Heart right ventricle (tissue), 16 donors: ENCODE data around the gene TBC1D12. TPM values are rescaled to one million over a fixed set of nuclear protein-coding genes. Genes with fewer than 3 reads are reported as not detected.

Experiments used
- ATAC-seq, 8 donors: fragments of 200-7000 bp; cut with Tn5 transposase; one replicate each; pipeline ENCODE4 v1.9.1; 2020; ENCODE audit warnings: mild to moderate bottlenecking in 8 of 8, moderate library complexity in 8 of 8, moderate number of reproducible peaks in 1 of 8
- DNase-seq, 2 donors: peaks; one replicate each; pipeline ENCODE4 v3.0.0-alpha.2; 2020
- H3K27ac ChIP-seq, 10 donors: fragments of 200-600 bp; sonication (generic) in 2 of 10; one replicate each; pipeline versions ENCODE4 v1.5.0 to v1.8.0; 2020 to 2022; ENCODE audit warnings: mild to moderate bottlenecking in 3 of 10
- H3K27me3 ChIP-seq, 7 donors: fragments of 200-600 bp; one replicate each; pipeline ENCODE4 v1.8.0; 2021 to 2022; ENCODE audit warnings: mild to moderate bottlenecking in 2 of 7
- H3K36me3 ChIP-seq, 9 donors: fragments of 200-600 bp; sonication (generic) in 1 of 9; one replicate each; pipeline versions ENCODE4 v1.5.0 to v1.8.0; 2020 to 2022; ENCODE audit warnings: mild to moderate bottlenecking in 2 of 9
- H3K4me1 ChIP-seq, 9 donors: fragments of 200-600 bp; sonication (generic) in 1 of 9; one replicate each; pipeline versions ENCODE4 v1.5.0 to v1.8.0; 2020 to 2022; ENCODE audit warnings: mild to moderate bottlenecking in 4 of 9
- H3K4me3 ChIP-seq, 10 donors: fragments of 200-600 bp; sonication (generic) in 2 of 10; one replicate each; pipeline versions ENCODE4 v1.5.0 to v1.8.0; 2020 to 2022; ENCODE audit warnings: mild to moderate bottlenecking in 7 of 10, moderate library complexity in 2 of 10
- H3K9me3 ChIP-seq, 11 donors: fragments of 200-600 bp in 10 of 11; sonication (generic) in 2 of 11; one replicate each; pipeline versions ENCODE4 v1.5.0 to v1.8.0; 2013 to 2022; ENCODE audit warnings: mild to moderate bottlenecking in 2 of 11, control low read depth in 1 of 11, moderate library complexity in 1 of 11
- WGBS, 2 donors: extraction: QIAGEN DNeasy Blood & Tissue Kit; methylation state at CpG; one replicate each; pipeline ENCODE4 v1.1.7; 2013; ENCODE audit warnings: inconsistent platforms in 1 of 2; 5-methylcytosine and 5-hydroxymethylcytosine counted together
- intact Hi-C, 10 donors: fragments of 100-400 bp; cut with DNase I; formaldehyde crosslinking; loops; one replicate each; pipeline versions ENCODE4 v1.11.1 to v1.14.2; 2022
- polyA plus RNA-seq, 2 donors: library from polyadenylated mRNA; stranded (reverse); fragments of 200-250 nt; gene quantifications; one replicate each; pipeline ENCODE4 v1.2.3, GENCODE V29; 2013
- total RNA-seq, 10 donors: library from RNA; stranded (reverse); fragmentation: NEBNext Ultra II Directional in 3 of 10; extraction: Animal tissue kit (Norgen Biotek cat#: 25700) in 3 of 10; gene quantifications; one replicate each; pipeline versions ENCODE4 v1.2.1 to v1.2.4, GENCODE V29; 2021 to 2023
- TF ChIP-seq, protein P1 (sequence below), 9 donors: fragments of 200-600 bp; sonication (generic) in 2 of 9; IDR thresholded peaks; one replicate each; pipeline versions ENCODE4 v1.5.0 to v1.8.0; 2021 to 2022; ENCODE audit warnings: antibody characterized with exemption in 9 of 9, mild to moderate bottlenecking in 5 of 9, moderate library complexity in 1 of 9
- donor health status: Arrhythmogenic right ventricular cardiomyopathy.
- donor health status: ischemic (EF 13 %, LVEDD 7.1; RV severe dilation, severe dysfunction).
- donor health status: healthy with polysubstance abuse.
- donor health status: DM: no; HTN: yes; CAD: no.
- donor health status: DM: no; HTN: no; CAD: no.
- donor health status: ischemic (EF 25% LVEDD 6.9; RV normal size, moderate dysfunction).
- donor health status: ischemic (EF 25% LVEDD 5.7; RV mildly dilated, moderate dysfunction).
- donor health status: healthy.
- donor health status: DM: yes; HTN: yes; CAD: no.
- donor health status: Ischemic cardiomyopathy.
- donor health status: ischemic (EF 35%, LVEDD 5.7; RV mildly dilated, moderate dysfunction).
- donor health status: nonischemic (EF 11% LVEDD 7.7; RV severe dilation, severe dysfunction).
- donor health status: DM: yes; HTN: yes; CAD: no.
- donor health status: PGD.
- donor health status: ischemic (EF 29% LVEDD 5.4; RV normal size, mild dysfunction).
- donor health status: nonischemic (EF 23%, LVEDD 6.1; RV moderate dilation, normal function).

TBC1D12 gene
- total and polyA plus RNA-seq, 12 donors = 3.7 to 22.9 (median 5.0) TPM

DNA sequence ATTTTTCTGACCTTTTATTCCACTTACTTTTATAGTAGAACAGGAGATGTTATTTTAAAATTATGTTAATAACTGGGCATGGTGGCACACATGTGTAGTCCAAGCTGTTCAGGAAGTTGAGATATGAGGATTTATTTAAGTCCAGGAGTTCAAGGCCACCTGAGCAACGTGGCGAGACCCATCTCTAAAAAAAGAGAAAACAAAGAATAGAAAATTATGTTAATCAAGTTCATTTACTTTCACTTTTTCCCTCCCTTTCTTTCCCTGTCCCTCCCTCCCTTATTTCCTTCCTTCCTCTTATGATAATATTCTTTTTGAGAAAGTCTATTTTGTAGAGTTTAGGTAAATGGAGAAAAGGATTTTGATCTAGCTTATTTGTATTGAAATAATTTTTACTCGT is 94.3 kb downstream of the TBC1D12 start:
- TF ChIP-seq, protein P1, sequence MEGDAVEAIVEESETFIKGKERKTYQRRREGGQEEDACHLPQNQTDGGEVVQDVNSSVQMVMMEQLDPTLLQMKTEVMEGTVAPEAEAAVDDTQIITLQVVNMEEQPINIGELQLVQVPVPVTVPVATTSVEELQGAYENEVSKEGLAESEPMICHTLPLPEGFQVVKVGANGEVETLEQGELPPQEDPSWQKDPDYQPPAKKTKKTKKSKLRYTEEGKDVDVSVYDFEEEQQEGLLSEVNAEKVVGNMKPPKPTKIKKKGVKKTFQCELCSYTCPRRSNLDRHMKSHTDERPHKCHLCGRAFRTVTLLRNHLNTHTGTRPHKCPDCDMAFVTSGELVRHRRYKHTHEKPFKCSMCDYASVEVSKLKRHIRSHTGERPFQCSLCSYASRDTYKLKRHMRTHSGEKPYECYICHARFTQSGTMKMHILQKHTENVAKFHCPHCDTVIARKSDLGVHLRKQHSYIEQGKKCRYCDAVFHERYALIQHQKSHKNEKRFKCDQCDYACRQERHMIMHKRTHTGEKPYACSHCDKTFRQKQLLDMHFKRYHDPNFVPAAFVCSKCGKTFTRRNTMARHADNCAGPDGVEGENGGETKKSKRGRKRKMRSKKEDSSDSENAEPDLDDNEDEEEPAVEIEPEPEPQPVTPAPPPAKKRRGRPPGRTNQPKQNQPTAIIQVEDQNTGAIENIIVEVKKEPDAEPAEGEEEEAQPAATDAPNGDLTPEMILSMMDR (IDR thresholded peaks at IDR 0.05) = no peak
- 56 to 79% methylated on average over 3 of the region's 3 CpGs for WGBS, 2 donors
- intact Hi-C loops = no loop called here
- Histone ChIP-seq H3K4me3 (no peak overlapping the region), H3K4me1 (peaks cover 0 to 9% (median 0%) of the 10 kb centered on the region in 9 donors), H3K36me3 (peaks cover 0 to 29% (median 3%) of the 10 kb centered on the region in 9 donors), H3K27me3 (no peaks in the 10 kb centered on the region), H3K9me3 (peaks cover 0 to 3% (median 0%) of the 10 kb centered on the region in 11 donors), H3K27ac (no peak overlapping the region)
- no peak for DNase-seq
- no peak for ATAC-seq

DNA sequence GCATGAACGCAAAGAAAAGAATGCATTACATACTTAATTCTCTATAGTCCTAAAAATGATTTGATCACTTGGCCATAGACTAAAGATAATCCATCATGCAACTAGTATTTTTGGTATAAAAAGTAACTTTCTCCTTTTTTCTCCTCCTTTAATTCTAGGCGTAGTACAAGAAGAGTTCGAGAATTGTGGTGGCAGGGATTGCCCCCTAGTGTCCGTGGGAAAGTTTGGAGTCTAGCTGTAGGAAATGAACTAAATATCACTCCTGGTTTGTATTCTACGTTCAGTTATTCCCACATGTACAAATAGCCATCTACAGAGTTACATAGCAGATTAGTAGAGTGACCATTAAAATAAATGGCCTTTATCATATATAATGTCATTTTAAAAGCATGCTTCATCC is 97.7 kb downstream of the TBC1D12 start:
- H3K27me3 ChIP-seq = no peaks in the 10 kb centered on the region
- no peak overlapping the region for H3K27ac ChIP-seq
- peaks cover 0 to 39% (median 5%) of the 10 kb centered on the region in 9 donors for H3K36me3 ChIP-seq
- H3K4me1 ChIP-seq = peaks cover 0 to 9% (median 0%) of the 10 kb centered on the region in 9 donors
- DNase-seq (no peak), ATAC-seq (no peak)
- intact Hi-C loops = no loop called here
- TF ChIP-seq, protein P1 (IDR thresholded peaks at IDR 0.05) = peak in 5 of 9 donors; percentile 24 to 46 (median 28)
- no peak overlapping the region for H3K4me3 ChIP-seq
- 79 to 81% methylated on average over 5 of the region's 5 CpGs for WGBS, 2 donors
- no peaks in the 10 kb centered on the region for H3K9me3 ChIP-seq

DNA sequence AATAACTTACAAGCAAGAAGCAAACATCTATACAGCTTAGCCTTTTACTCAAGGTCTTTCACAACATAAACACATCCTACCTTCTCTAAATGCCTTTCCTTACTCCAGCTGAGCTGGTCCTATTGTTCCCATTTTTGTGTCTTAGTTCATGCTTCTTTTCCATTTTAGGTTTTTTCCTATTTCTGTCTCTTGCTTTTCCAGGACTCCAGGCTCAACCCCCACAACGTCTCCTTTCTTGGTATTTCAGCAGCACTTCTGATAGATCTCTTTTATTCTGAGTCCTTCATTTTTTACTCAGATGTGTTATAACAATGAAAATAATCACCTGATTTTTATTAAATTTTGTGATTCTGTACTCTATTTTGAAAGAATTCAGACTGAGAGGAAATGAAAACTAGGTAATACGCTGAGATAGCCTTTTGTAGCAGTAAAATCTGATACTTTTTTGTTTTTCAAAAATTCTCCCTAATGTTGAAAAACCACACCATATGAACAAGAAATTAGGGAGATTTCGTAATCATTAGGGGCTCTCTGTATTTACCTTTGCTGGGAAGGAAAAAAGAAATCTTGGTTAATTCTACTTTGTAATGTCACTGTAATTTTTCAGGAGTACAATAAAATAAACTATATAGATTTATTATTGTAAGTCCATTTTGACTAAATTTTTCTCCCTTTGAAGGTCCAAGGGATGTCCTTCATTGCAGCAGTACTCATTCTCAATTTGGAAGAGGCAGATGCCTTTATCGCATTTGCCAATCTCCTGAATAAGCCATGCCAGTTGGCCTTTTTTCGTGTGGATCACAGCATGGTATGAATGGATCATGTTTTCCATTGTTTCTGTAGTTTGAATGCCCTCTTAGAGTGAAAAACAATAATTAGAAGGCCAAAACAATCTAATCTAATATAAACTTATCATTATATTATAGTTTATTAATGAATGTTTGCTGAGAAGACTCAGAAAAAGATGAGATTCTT is 119.2 kb downstream of the TBC1D12 start:
- intact Hi-C loops = no loop called here
- H3K36me3 ChIP-seq = peaks cover 0 to 66% (median 6%) of the 10 kb centered on the region in 9 donors
- TF ChIP-seq, protein P1 (IDR thresholded peaks at IDR 0.05) = no peak

DNA sequence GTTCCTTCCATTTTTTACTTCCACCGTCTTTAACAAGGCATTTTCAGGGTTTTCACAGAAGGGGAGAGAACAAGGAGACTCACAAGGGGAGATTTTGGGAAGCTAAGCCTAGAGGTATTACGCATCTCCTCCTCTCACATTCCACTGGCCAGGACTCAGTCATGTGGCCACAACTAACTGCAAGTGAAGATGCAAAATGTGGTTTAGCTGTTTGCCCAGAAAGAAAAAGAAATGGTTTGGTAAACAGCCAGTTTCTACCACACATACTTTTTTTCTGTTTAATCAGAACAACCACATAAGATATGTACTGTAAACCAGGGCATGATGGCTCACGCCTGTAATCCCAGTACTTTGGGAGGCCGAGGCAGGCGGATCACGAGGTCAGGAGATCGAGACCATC is 121.8 kb downstream of the TBC1D12 start:
- ATAC-seq (no peak), DNase-seq (no peak)
- no peaks in the 10 kb centered on the region for H3K4me1 ChIP-seq
- intact Hi-C loops = no loop called here
- H3K9me3 ChIP-seq = no peaks in the 10 kb centered on the region
- TF ChIP-seq, protein P1 (IDR thresholded peaks at IDR 0.05) = no peak
- no peak overlapping the region for H3K4me3 ChIP-seq
- peaks cover 0 to 71% (median 6%) of the 10 kb centered on the region in 9 donors for H3K36me3 ChIP-seq
- H3K27me3 ChIP-seq = no peaks in the 10 kb centered on the region
- no peak overlapping the region for H3K27ac ChIP-seq
- WGBS, 2 donors = 89 to 98% methylated on average over 7 of the region's 7 CpGs

More for the DNA sequence above, 119.2 kb downstream of the TBC1D12 start:
- 91 to 94% methylated on average over 5 of the region's 5 CpGs for WGBS, 2 donors
- ATAC-seq (no peak), DNase-seq (no peak)
- H3K27ac ChIP-seq = no peak overlapping the region
- no peaks in the 10 kb centered on the region for H3K27me3 ChIP-seq
- no peaks in the 10 kb centered on the region for H3K9me3 ChIP-seq
- no peak overlapping the region for H3K4me3 ChIP-seq
- no peaks in the 10 kb centered on the region for H3K4me1 ChIP-seq
